H1 (cell line): ENCODE results near the gene ZRANB1. TPM values are rescaled to one million over a fixed set of nuclear protein-coding genes. Genes with fewer than 3 reads are reported as not detected.
A peak's percentile ranks its signal among the peaks of the same experiment; 100 is the strongest.

Experiments
- CTCF ChIA-PET: fragments of 300-600 bp; sonication (Branson Sonifier 250); formaldehyde crosslinking; loops from one replicate; lab custom pipeline; 2021; ENCODE audit not compliant: partially characterized antibody; lab: Charles Lee
- POLR2A ChIA-PET: fragments of 300-600 bp; sonication (Branson Sonifier 250); formaldehyde crosslinking; loops from one replicate; lab custom pipeline; 2021; ENCODE audit warnings: inconsistent platforms; ENCODE audit not compliant: partially characterized antibody; lab: Charles Lee
- DNase-seq, 2 experiments: peaks; one replicate each; pipeline versions ENCODE4 v3.0.0 to v3.0.0-alpha.2; 2010 to 2022; ENCODE audit warnings: low spot score in 2 of 2, low read depth in 1 of 2, mixed read lengths in 1 of 2
- FAIRE-seq: peaks from 2 replicates; lab custom pipeline; 2011; peaks lifted over from hg19 to GRCh38; lab: Jason Lieb, UNC
- H2AFZ ChIP-seq: 2 replicates; pipeline ENCODE4 v1.8.1; 2012; ENCODE audit warnings: low read length, inconsistent platforms
- H2AK5ac ChIP-seq: 2 replicates; pipeline ENCODE4 v1.6.1; 2013; ENCODE audit warnings: low read depth, low read length
- H2BK120ac ChIP-seq: replicated peaks from 2 replicates; pipeline ENCODE3; 2013; ENCODE audit warnings: low read depth, low read length, inconsistent platforms
- H2BK12ac ChIP-seq: 2 replicates; pipeline ENCODE4 v1.6.1; 2013; ENCODE audit warnings: low read depth, low read length
- H2BK15ac ChIP-seq: 2 replicates; pipeline ENCODE4 v1.6.1; 2013; ENCODE audit warnings: low read length
- H2BK20ac ChIP-seq: 2 replicates; pipeline ENCODE4 v1.6.1; 2013; ENCODE audit warnings: low read length
- H2BK5ac ChIP-seq: 2 replicates; pipeline ENCODE4 v1.6.1; 2013; ENCODE audit warnings: low read depth, low read length
- H3K14ac ChIP-seq: 2 replicates; pipeline ENCODE4 v1.6.1; 2013; ENCODE audit warnings: inconsistent platforms; ENCODE audit not compliant: insufficient read length
- H3K18ac ChIP-seq: 2 replicates; pipeline ENCODE4 v1.6.1; 2013; ENCODE audit warnings: low read length; ENCODE audit errors: extremely low read depth
- H3K23ac ChIP-seq: 2 replicates; pipeline ENCODE4 v1.6.1; 2013; ENCODE audit warnings: inconsistent platforms; ENCODE audit not compliant: insufficient read length
- H3K23me2 ChIP-seq: 2 replicates; pipeline ENCODE4 v1.6.1; 2013; ENCODE audit warnings: low read depth, low read length
- H3K27ac ChIP-seq: 2 replicates; pipeline ENCODE4 v1.6.1; 2011; ENCODE audit warnings: low read depth, low read length, inconsistent platforms
- H3K27me3 ChIP-seq, 4 experiments: replicated peaks in 1 of 4; 1 replicate in 1 of 4; 2 replicates in 3 of 4; pipeline versions ENCODE4 v1.6.1 to v1.8.1; 2011 to 2013; ENCODE audit warnings: low read length in 3 of 4, mild to moderate bottlenecking in 3 of 4, inconsistent platforms in 2 of 4, mixed read lengths in 2 of 4, moderate library complexity in 1 of 4; ENCODE audit not compliant: control insufficient read depth in 3 of 4, insufficient read depth in 3 of 4; ENCODE audit errors: extremely low read depth in 1 of 4
- H3K36me3 ChIP-seq, 4 experiments: 2 replicates each; pipeline versions ENCODE4 v1.6.1 to v1.8.1; 2011 to 2013; ENCODE audit warnings: mild to moderate bottlenecking in 4 of 4, low read length in 3 of 4, moderate library complexity in 2 of 4, control low read depth in 1 of 4, inconsistent platforms in 1 of 4; ENCODE audit not compliant: insufficient read depth in 4 of 4, control insufficient read depth in 2 of 4
- H3K4ac ChIP-seq: replicated peaks from 2 replicates; pipeline ENCODE3; 2013; ENCODE audit warnings: low read length, low read depth, mixed read lengths, inconsistent platforms; ENCODE audit not compliant: insufficient read length
- H3K4me1 ChIP-seq, 4 experiments: replicated peaks in 1 of 4; 1 replicate in 1 of 4; 2 replicates in 3 of 4; pipeline versions ENCODE4 v1.6.1 to v1.8.1; 2011 to 2013; ENCODE audit warnings: low read length in 3 of 4, inconsistent platforms in 2 of 4, mixed read lengths in 1 of 4; ENCODE audit not compliant: insufficient read depth in 4 of 4, control insufficient read depth in 3 of 4
- H3K4me2 ChIP-seq, 2 experiments: 2 replicates each; pipeline versions ENCODE4 v1.6.1 to v1.8.1; 2011 to 2013; ENCODE audit warnings: low read depth in 2 of 2, low read length in 2 of 2, control low read depth in 1 of 2, inconsistent platforms in 1 of 2, mild to moderate bottlenecking in 1 of 2; ENCODE audit not compliant: insufficient read depth in 1 of 2
- H3K4me3 ChIP-seq, 4 experiments: fragments of 200-600, 300-600 bp in 1 of 4; sonication (generic), shearing (Covaris generic), sonication (Bioruptor Twin) in 1 of 4; 2 replicates each; pipeline versions ENCODE4 v1.5.1 to v1.8.1; 2011 to 2016; ENCODE audit warnings: low read length in 4 of 4, low read depth in 3 of 4, control low read depth in 2 of 4, inconsistent platforms in 2 of 4, mild to moderate bottlenecking in 2 of 4, mixed read lengths in 1 of 4, moderate library complexity in 1 of 4; ENCODE audit not compliant: insufficient read depth in 2 of 4; ENCODE audit errors: extremely low read depth in 1 of 4
- H3K56ac ChIP-seq: replicated peaks from 2 replicates; pipeline ENCODE3; 2013; ENCODE audit warnings: low read depth, mild to moderate bottlenecking, mixed read lengths, low read length, inconsistent platforms; ENCODE audit not compliant: insufficient read length
- H3K79me1 ChIP-seq: 2 replicates; pipeline ENCODE4 v1.6.1; 2013; ENCODE audit warnings: low read depth, low read length, control low read depth
- H3K79me2 ChIP-seq, 2 experiments: 2 replicates each; pipeline versions ENCODE4 v1.6.1 to v1.8.1; 2012 to 2013; ENCODE audit warnings: low read length in 2 of 2, mild to moderate bottlenecking in 2 of 2, inconsistent platforms in 1 of 2; ENCODE audit not compliant: insufficient read depth in 2 of 2, control insufficient read depth in 1 of 2
- H3K9ac ChIP-seq, 4 experiments: replicated peaks in 1 of 4; 1 replicate in 1 of 4; 2 replicates in 3 of 4; pipeline versions ENCODE4 v1.6.1 to v1.8.1; 2011 to 2013; ENCODE audit warnings: low read depth in 3 of 4, low read length in 3 of 4, control low read depth in 2 of 4, mild to moderate bottlenecking in 2 of 4, moderate library complexity in 2 of 4, inconsistent platforms in 1 of 4; ENCODE audit errors: extremely low read depth in 1 of 4
- H3K9me3 ChIP-seq, 2 experiments: 2 replicates each; pipeline versions ENCODE4 v1.6.1 to v1.8.1; 2012 to 2013; ENCODE audit warnings: mild to moderate bottlenecking in 2 of 2, moderate library complexity in 2 of 2, control low read depth in 1 of 2, inconsistent platforms in 1 of 2, low read depth in 1 of 2, low read length in 1 of 2, mixed read lengths in 1 of 2; ENCODE audit not compliant: insufficient read depth in 2 of 2
- H4K20me1 ChIP-seq, 2 experiments: replicated peaks in 1 of 2; 2 replicates each; pipeline versions ENCODE3 to v1.8.1; 2011 to 2013; ENCODE audit warnings: inconsistent platforms in 2 of 2, low read length in 2 of 2, mild to moderate bottlenecking in 1 of 2; ENCODE audit not compliant: insufficient read depth in 2 of 2, control insufficient read depth in 1 of 2
- H4K5ac ChIP-seq: 2 replicates; pipeline ENCODE4 v1.6.1; 2013; ENCODE audit warnings: low read length, low read depth, mixed read lengths, inconsistent platforms; ENCODE audit not compliant: insufficient read length
- H4K8ac ChIP-seq: 2 replicates; pipeline ENCODE4 v1.8.0; 2013; ENCODE audit warnings: mild to moderate bottlenecking, moderate library complexity, low read length, inconsistent platforms; ENCODE audit not compliant: insufficient read depth; ENCODE audit errors: extremely low read depth
- H4K91ac ChIP-seq: replicated peaks from 2 replicates; pipeline ENCODE3; 2013; ENCODE audit warnings: low read length, mixed read lengths, inconsistent platforms; ENCODE audit not compliant: insufficient read length
- CREB1 ChIP-seq: IDR thresholded peaks from 2 replicates; pipeline ENCODE4 v1.6.1; 2012; ENCODE audit warnings: inconsistent platforms
- JUN ChIP-seq: IDR thresholded peaks from 2 replicates; pipeline ENCODE4 v1.6.1; 2011; ENCODE audit warnings: low read depth, mild to moderate bottlenecking, improper control_type of control experiment, low read length
- PHF8 ChIP-seq: fragments of 200-600 bp; sonication (generic); conservative IDR thresholded peaks from 2 replicates; pipeline ENCODE4 v1.7.1; 2012; ENCODE audit warnings: low read depth, mild to moderate bottlenecking, inconsistent platforms, low read length, moderate library complexity
- POU5F1 ChIP-seq: IDR thresholded peaks from 2 replicates; pipeline ENCODE4 v1.6.1; 2011; ENCODE audit warnings: low read depth, mild to moderate bottlenecking, low read length, moderate library complexity
- RAD21 ChIP-seq, 2 experiments: IDR thresholded peaks in 1 of 2; conservative IDR thresholded peaks in 1 of 2; 2 replicates each; pipeline ENCODE4 v1.6.1; 2011; ENCODE audit warnings: low read depth in 2 of 2, low read length in 2 of 2, improper control_type of control experiment in 1 of 2, inconsistent platforms in 1 of 2, mild to moderate bottlenecking in 1 of 2, moderate library complexity in 1 of 2
- RFX5 ChIP-seq: IDR thresholded peaks from 2 replicates; pipeline ENCODE4 v1.6.1; 2011; ENCODE audit warnings: low read depth, low read length, improper control_type of control experiment, borderline replicate concordance
- RNF2 ChIP-seq: fragments of 200-900, 300-1000 bp; sonication (generic); IDR thresholded peaks from 2 replicates; pipeline ENCODE4 v1.7.1; 2016; ENCODE audit warnings: borderline replicate concordance, low read depth, mild to moderate bottlenecking, antibody characterized with exemption, low read length; ENCODE audit not compliant: poor library complexity, severe bottlenecking; ENCODE audit errors: missing control alignments
- SIN3A ChIP-seq, 2 experiments: IDR thresholded peaks in 1 of 2; conservative IDR thresholded peaks in 1 of 2; 2 replicates each; pipeline ENCODE4 v1.6.1; 2011 to 2012; ENCODE audit warnings: low read length in 2 of 2, improper control_type of control experiment in 1 of 2, low read depth in 1 of 2, mild to moderate bottlenecking in 1 of 2
- SIRT6 ChIP-seq: IDR thresholded peaks from one replicate; pipeline ENCODE4 v1.7.1; 2012; ENCODE audit warnings: low read length, inconsistent platforms
- SRF ChIP-seq: IDR thresholded peaks from 2 replicates; pipeline ENCODE4 v1.6.1; 2011; ENCODE audit warnings: mild to moderate bottlenecking, low read depth, low read length, moderate library complexity
- YY1 ChIP-seq: IDR thresholded peaks from 2 replicates; pipeline ENCODE4 v1.6.1; 2011; ENCODE audit warnings: low read depth, mild to moderate bottlenecking, low read length
- WGBS, 2 experiments: shearing (Covaris generic) in 1 of 2; methylation state at CpG; one replicate each; pipeline versions ENCODE4 v1.1.6 to v1.1.7; 2013 to 2015; ENCODE audit warnings: low lambda C conversion rate in 2 of 2, mixed read lengths in 2 of 2, inconsistent platforms in 1 of 2, low coverage in 1 of 2, missing lambda C conversion rate in 1 of 2; ENCODE audit not compliant: insufficient replicate concordance in 2 of 2, insufficient coverage in 1 of 2, insufficient read length in 1 of 2; ENCODE audit errors: extremely low coverage in 1 of 2, missing lambda C conversion rate in 1 of 2; 5-methylcytosine and 5-hydroxymethylcytosine counted together
- polyA plus RNA-seq, 7 experiments: library from polyadenylated mRNA; depleted of rRNA in 3 of 7; stranded (reverse) in 5 of 7; unstranded in 2 of 7; fragments of >200 nt in 5 of 7; fragments of 200-250 nt in 2 of 7; gene quantifications; 1 replicate in 5 of 7; 2 replicates in 1 of 7; 4 replicates in 1 of 7; pipeline versions ENCODE4 v1.2.1 to v1.2.3, GENCODE V29; 2011 to 2013; ENCODE audit warnings: missing spikeins in 2 of 7, mixed read lengths in 2 of 7
- total RNA-seq: library from RNA; stranded (reverse); fragmentation: NEBNext Ultra II Directional; extraction: Animal tissue kit (Norgen Biotek cat#: 25700); gene quantifications from 2 replicates; pipeline ENCODE4 v1.2.1, GENCODE V29; 2021

The ZRANB1 gene
- total and polyA plus RNA-seq, 2 of the 8 experiments (the other 6 are each of a cell fraction or from before 2014, with no cell fraction given), result 6.1 to 19.9 TPM

DNA sequence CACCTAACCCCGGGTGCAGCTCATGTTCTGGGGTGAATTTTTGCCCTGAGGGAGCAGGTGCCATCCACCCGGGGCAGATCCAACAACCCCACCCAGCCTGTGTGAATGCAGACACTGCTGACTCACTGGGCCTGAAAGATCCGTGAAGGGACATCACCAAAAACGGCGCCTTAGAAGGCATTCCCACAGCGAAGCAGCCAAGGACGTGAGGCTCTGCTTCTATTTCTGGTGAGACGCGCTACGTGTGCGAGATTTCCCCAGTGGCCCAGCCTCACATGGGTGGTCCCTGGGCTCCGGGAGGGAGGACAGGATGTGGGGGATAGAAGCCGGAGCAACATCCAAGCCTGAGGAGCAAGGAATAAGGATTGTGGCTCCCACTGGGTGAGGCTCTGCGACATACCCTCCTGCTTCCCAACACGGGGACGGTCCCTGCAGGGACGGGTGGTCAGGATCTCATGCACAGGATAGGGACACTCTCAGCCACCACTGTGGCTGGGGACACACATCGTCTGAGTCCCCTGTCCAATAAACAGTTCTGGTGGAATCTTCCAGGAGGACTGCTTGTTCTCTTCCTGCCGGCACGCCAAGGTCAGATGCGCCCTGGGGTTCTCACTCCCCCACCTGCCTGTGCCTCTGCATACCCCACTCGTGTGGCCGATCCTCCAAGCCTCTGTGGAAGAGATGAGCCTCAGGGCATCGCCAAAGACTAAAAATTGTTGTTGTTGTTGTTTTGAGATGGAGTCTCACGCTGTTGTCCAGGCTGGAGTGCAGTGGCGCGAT lies 70.2 kb downstream of the ZRANB1 start:
- H3K36me3 ChIP-seq, result peaks cover 3 to 27% (median 8%) of the 10 kb centered on the region in 4 experiments; a peak in 5 of 8 replicates
- H2BK5ac ChIP-seq, result no peak overlapping the region; the same call in 1 of the 2 replicates
- H2BK12ac ChIP-seq, result no peak overlapping the region; the same call in 1 of the 2 replicates
- POLR2A ChIA-PET, result no interaction called here
- 0 out of 2 replicates have a peak overlapping the region, but pooled peaks have one; percentile 13 for H3K27ac ChIP-seq
- 0 out of 7 replicates have a peak overlapping the region, but pooled peaks of 1 of the 4 experiments have one; percentile 1 for H3K9ac ChIP-seq
- FAIRE-seq (no peak), DNase-seq (no peak)
- H3K4ac ChIP-seq, result no peak overlapping the region
- H3K56ac ChIP-seq, result no peak overlapping the region
- 92% methylated on average over 27 of the region's 27 CpGs; no CpG with 5 or more reads in 1 of the 2 experiments for WGBS, 2 experiments
- H4K20me1 ChIP-seq, result peaks cover 39 to 50% of the 10 kb centered on the region in 2 experiments
- no peak overlapping the region for H3K4me3 ChIP-seq
- no peak overlapping the region for H2AFZ ChIP-seq
- no peak overlapping the region for H2BK15ac ChIP-seq
- H2BK120ac ChIP-seq, result no peak overlapping the region
- peaks cover 2 to 14% (median 8%) of the 10 kb centered on the region in 4 experiments; a peak in 6 of 7 replicates for H3K4me1 ChIP-seq
- CTCF ChIA-PET, result interaction anchor here (0.6 to 3.0 kb wide), 9 partner anchors 10 to 203 kb away, joined by 3 to 14 read pairs (median 6); no protein-coding TSS in a partner anchor
- no peaks in the 10 kb centered on the region for H3K27me3 ChIP-seq
- no peak overlapping the region for H4K91ac ChIP-seq
- no peak overlapping the region for H2AK5ac ChIP-seq
- no peak overlapping the region for H4K8ac ChIP-seq
- peaks cover 0 to 100% of the 10 kb centered on the region in 2 experiments; a peak in 2 of 4 replicates for H3K79me2 ChIP-seq
- H3K9me3 ChIP-seq, result no peaks in the 10 kb centered on the region
- no peak overlapping the region for H2BK20ac ChIP-seq
- H3K4me2 ChIP-seq, result no peak overlapping the region
- H3K79me1 ChIP-seq, result peaks cover 44% of the 10 kb centered on the region
- H3K14ac ChIP-seq, result no peak overlapping the region
- no peaks in the 10 kb centered on the region for H3K23me2 ChIP-seq
- no peak overlapping the region for H4K5ac ChIP-seq
- H3K18ac ChIP-seq, result no peak overlapping the region
- H3K23ac ChIP-seq, result no peak overlapping the region
- TF ChIP-seq YY1, result no peak
- TF ChIP-seq JUN, result no peak
- TF ChIP-seq RNF2, result no peak
- no peak for TF ChIP-seq RAD21 (IDR thresholded peaks at IDR 0.05 in 1 of 2, conservative IDR thresholded peaks at IDR 0.05 in 1 of 2; ENCODE audit: low read depth in 2 of 2, low read length in 2 of 2)
- TF ChIP-seq CREB1, result no peak
- TF ChIP-seq SIRT6, result no peak
- TF ChIP-seq PHF8, result no peak
- no peak for TF ChIP-seq SRF
- TF ChIP-seq RFX5, result no peak
- TF ChIP-seq SIN3A (conservative IDR thresholded peaks at IDR 0.05 in 1 of 2, IDR thresholded peaks at IDR 0.05 in 1 of 2; ENCODE audit: low read depth in 1 of 2, low read length in 2 of 2), result no peak
- TF ChIP-seq POU5F1, result no peak
